ENCODE results near the gene FRS2. TPM values are rescaled to one million over a fixed set of nuclear protein-coding genes. Genes with fewer than 3 reads are reported as not detected.

FRS2 gene
- total RNA-seq, 1 donor: 70.0 TPM

DNA sequence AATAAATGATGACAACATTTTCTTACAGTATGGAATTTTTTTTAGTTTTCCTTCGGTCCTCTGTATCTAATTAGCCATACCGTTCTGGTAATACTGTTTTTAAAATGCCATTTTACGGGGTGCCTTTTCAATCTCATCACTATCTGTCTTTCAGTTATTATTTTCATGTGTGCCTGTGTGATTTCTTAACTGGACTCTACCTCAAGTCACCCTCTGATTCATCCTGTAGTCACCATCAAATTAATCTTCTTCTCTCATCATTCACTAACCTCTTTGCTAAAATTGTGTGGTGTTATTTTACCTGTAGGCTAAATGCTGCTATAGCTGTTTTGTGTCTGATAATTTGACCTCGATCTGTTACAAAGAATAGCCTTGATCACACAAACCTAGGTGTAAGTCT, 99.0 kb downstream of the FRS2 start:
- H3K4me3 ChIP-seq (ENCODE audit: low read depth, low read length): no peak overlapping the region
- TF ChIP-seq, protein P1, sequence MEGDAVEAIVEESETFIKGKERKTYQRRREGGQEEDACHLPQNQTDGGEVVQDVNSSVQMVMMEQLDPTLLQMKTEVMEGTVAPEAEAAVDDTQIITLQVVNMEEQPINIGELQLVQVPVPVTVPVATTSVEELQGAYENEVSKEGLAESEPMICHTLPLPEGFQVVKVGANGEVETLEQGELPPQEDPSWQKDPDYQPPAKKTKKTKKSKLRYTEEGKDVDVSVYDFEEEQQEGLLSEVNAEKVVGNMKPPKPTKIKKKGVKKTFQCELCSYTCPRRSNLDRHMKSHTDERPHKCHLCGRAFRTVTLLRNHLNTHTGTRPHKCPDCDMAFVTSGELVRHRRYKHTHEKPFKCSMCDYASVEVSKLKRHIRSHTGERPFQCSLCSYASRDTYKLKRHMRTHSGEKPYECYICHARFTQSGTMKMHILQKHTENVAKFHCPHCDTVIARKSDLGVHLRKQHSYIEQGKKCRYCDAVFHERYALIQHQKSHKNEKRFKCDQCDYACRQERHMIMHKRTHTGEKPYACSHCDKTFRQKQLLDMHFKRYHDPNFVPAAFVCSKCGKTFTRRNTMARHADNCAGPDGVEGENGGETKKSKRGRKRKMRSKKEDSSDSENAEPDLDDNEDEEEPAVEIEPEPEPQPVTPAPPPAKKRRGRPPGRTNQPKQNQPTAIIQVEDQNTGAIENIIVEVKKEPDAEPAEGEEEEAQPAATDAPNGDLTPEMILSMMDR (IDR thresholded peaks at IDR 0.05; ENCODE audit: insufficient read depth, low read depth, low read length): no peak
- DNase-seq (ENCODE audit: low read depth): no peak

DNA sequence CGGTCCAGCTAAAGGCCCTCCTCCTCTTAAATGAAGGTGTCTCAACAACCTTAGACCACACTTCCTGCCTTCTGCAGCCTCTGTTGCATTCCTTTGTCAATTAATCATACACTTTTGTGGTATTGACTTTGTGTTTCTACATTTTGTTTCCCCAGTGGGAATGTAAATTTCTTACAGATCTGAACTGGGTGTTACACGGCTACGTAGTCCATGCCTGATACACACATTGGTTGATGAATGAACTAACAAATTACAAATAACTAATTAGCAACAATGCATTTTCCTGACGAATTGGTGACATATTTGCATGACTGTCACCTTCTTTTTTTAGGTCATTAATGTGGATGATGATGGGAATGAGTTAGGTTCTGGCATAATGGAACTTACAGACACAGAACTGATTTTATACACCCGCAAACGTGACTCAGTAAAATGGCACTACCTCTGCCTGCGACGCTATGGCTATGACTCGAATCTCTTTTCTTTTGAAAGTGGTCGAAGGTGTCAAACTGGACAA, 99.9 kb downstream of the FRS2 start:
- TF ChIP-seq, protein P1 (IDR thresholded peaks at IDR 0.05; ENCODE audit: insufficient read depth, low read depth, low read length): no peak

DNA sequence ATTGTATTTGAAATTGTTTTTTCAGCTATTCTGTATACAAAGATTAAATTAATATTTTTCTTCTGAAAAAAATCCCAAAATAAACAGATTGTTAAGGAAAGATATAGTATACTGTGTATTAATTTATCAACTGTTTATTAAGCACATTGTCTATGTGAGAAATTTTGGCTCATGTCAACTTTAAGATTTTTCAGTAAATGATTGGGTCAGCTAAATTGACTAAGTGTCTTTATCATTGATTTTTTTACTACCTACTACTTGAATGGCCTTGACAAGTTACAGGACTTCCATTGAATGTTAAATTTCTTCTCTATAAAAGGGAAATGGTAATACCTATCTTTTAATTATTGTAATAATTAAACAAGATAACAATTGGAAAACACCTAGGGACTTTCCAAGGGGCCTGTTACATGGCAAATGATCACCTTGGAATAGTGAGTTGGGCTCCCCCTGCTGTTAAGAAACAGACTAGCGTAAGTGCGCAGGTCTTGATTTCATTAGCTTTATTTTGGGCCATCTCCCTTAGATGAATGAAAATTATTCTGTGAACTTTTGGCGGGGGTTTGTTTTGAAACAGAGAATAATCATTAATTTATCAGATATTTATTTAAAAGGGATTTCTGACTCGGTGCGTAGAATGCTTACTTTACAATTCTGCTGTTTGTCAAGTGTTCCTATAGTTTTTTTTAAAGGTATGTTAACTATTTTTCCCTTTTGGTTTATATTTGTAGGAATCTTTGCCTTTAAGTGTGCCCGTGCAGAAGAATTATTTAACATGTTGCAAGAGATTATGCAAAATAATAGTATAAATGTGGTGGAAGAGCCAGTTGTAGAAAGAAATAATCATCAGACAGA, 100.6 kb downstream of the FRS2 start:
- TF ChIP-seq, protein P1 (IDR thresholded peaks at IDR 0.05; ENCODE audit: insufficient read depth, low read depth, low read length): peak; percentile 85
- H3K4me3 ChIP-seq (ENCODE audit: low read depth, low read length): no peak overlapping the region
- DNase-seq (ENCODE audit: low read depth): peak; percentile 81

More for the DNA sequence above, 99.9 kb downstream of the FRS2 start:
- H3K4me3 ChIP-seq (ENCODE audit: low read depth, low read length): no peak overlapping the region
- DNase-seq (ENCODE audit: low read depth): peak; percentile 66

DNA sequence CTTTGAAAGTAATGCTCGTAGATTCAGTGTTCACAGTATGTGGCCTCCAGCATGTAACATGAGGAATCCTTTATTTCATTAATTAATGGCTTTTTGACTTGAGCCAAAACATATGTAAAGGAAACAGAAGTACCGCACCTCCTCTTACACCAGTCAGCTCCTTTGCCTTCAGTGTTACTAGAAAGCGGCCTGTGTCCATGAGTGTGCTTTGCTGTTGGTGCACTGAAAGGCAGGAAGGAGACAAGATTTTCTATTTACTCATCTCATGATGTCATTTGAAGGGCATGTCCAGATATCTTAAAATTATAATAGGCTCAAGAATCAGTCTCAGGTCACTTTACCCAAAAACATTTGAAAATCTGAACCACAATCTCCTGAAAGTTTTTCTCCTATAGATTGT, 105.2 kb downstream of the FRS2 start:
- H3K4me3 ChIP-seq (ENCODE audit: low read depth, low read length): no peak overlapping the region
- no peak for DNase-seq (ENCODE audit: low read depth)
- TF ChIP-seq, protein P1 (IDR thresholded peaks at IDR 0.05; ENCODE audit: insufficient read depth, low read depth, low read length): no peak

DNA sequence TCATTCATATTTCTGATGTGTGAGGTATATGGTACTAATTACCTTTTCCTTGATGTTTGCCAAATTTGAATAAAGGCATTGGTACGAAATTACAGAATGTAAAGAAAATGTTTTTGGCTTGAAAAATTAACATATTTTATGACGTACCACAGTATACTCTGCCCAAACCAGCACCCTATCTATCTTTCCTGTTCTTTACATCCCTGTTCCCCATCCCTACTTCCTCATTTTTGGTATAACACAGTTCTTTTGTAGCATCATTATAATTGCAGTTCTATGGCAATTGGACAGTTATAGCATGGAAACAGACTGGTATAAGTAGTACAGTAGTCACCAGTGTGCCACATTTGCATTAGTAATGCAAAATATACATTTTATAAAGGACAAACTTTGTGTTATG, 108.1 kb downstream of the FRS2 start:
- DNase-seq (ENCODE audit: low read depth): no peak
- no peak overlapping the region for H3K4me3 ChIP-seq (ENCODE audit: low read depth, low read length)
- TF ChIP-seq, protein P1 (IDR thresholded peaks at IDR 0.05; ENCODE audit: insufficient read depth, low read depth, low read length): no peak

DNA sequence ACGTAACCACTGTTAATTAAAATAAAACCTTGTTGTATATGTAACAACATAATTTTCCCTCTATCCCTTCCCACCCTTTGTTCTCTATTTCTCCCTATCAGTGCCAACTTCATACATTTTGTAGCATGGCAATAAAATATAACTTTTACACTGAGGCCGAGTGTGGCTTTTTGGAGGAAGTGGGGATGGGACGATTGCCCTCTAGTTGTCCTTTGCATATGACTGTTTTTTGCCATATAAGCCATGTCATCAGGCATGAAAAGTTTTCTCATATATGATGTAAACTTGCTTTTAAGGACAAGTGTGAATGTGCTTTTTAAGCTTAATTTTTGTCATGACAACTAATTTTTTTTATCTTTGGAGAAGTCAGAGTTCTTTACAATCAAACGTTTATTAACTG, 108.8 kb downstream of the FRS2 start:
- H3K4me3 ChIP-seq (ENCODE audit: low read depth, low read length): no peak overlapping the region
- no peak for DNase-seq (ENCODE audit: low read depth)
- TF ChIP-seq, protein P1 (IDR thresholded peaks at IDR 0.05; ENCODE audit: insufficient read depth, low read depth, low read length): no peak
